Smooth muscle cell (in vitro differentiated cells): ENCODE measurements around the gene TSPEAR. TPM values are rescaled to one million over a fixed set of nuclear protein-coding genes. Genes with fewer than 3 reads are reported as not detected.

Experiments used
- DNase-seq: peaks from one replicate; lab custom pipeline; 2025; ENCODE audit not compliant: unreplicated experiment; lab: John Stamatoyannopoulos, UW
- H2AFZ ChIP-seq: fragments of 200-600 bp; sonication (generic); 2 replicates; pipeline ENCODE4 v1.6.0; 2016; ENCODE audit warnings: antibody characterized with exemption, low read depth, mild to moderate bottlenecking
- H3F3A ChIP-seq: fragments of 200-600 bp; sonication (generic); 2 replicates; pipeline ENCODE4 v1.6.0; 2017; ENCODE audit warnings: antibody characterized with exemption, low read depth
- H3K27ac ChIP-seq: fragments of 200-600 bp; sonication (generic); 2 replicates; pipeline ENCODE4 v1.5.1; 2016; ENCODE audit warnings: low read depth, mild to moderate bottlenecking
- H3K27me3 ChIP-seq: fragments of 200-600 bp; sonication (generic); 2 replicates; pipeline ENCODE4 v1.6.1; 2016; ENCODE audit warnings: low read depth, mild to moderate bottlenecking
- H3K36me3 ChIP-seq: fragments of 200-600 bp; sonication (generic); 2 replicates; pipeline ENCODE4 v1.5.1; 2016; ENCODE audit warnings: low read depth
- H3K4me1 ChIP-seq: fragments of 200-600 bp; sonication (generic); 2 replicates; pipeline ENCODE4 v1.5.1; 2016; ENCODE audit warnings: low read depth
- H3K4me2 ChIP-seq: fragments of 200-600 bp; sonication (generic); 2 replicates; pipeline ENCODE4 v1.6.0; 2016; ENCODE audit warnings: mild to moderate bottlenecking
- H3K4me3 ChIP-seq: fragments of 200-600 bp; sonication (generic); 2 replicates; pipeline ENCODE4 v1.5.1; 2016; ENCODE audit warnings: mild to moderate bottlenecking
- H3K79me2 ChIP-seq: fragments of 200-600 bp; sonication (generic); 2 replicates; pipeline ENCODE4 v1.6.0; 2016; ENCODE audit warnings: low read depth, mild to moderate bottlenecking
- H3K9ac ChIP-seq: fragments of 200-600 bp; sonication (generic); 2 replicates; pipeline ENCODE4 v1.6.0; 2016; ENCODE audit warnings: low read depth
- H3K9me3 ChIP-seq: fragments of 200-600 bp; sonication (generic); replicated peaks from 2 replicates; pipeline ENCODE4 v1.5.1; 2016; ENCODE audit warnings: low read depth
- H4K20me1 ChIP-seq: fragments of 200-600 bp; sonication (generic); 2 replicates; pipeline ENCODE4 v1.6.0; 2016; ENCODE audit warnings: low read depth
- CTCF ChIP-seq: fragments of 200-600 bp; sonication (generic); IDR thresholded peaks from 2 replicates; pipeline ENCODE4 v1.5.1; 2017; ENCODE audit warnings: borderline replicate concordance, mild to moderate bottlenecking, antibody characterized with exemption; ENCODE audit not compliant: insufficient read depth, poor library complexity, severe bottlenecking
- WGBS: methylation state at CpG from one replicate; pipeline ENCODE4 v1.1.7; 2016; ENCODE audit warnings: low lambda C conversion rate; 5-methylcytosine and 5-hydroxymethylcytosine counted together
- polyA plus RNA-seq: library from polyadenylated mRNA; unstranded; fragments of >200 nt; fragmentation: Nextera tagmentation; extraction: Ambion mirVana; gene quantifications from 2 replicates; pipeline ENCODE4 v1.2.1, GENCODE V29; 2016
- total RNA-seq: library from RNA; depleted of rRNA; stranded (reverse); fragments of >200 nt; gene quantifications from 2 replicates; pipeline ENCODE4 v1.2.3, GENCODE V29; 2014

Gene TSPEAR
- total and polyA plus RNA-seq, 2 experiments from 2014 or later, result 0.71 TPM; not detected in 1

GRCh38 chr21:44738621-44739020, 27.2 kb upstream of the TSPEAR start:
- DNase-seq, result no peak
- WGBS, result 92% methylated on average over 3 of the region's 3 CpGs
- no peak for TF ChIP-seq CTCF
- H3K27me3 ChIP-seq, result no peaks in the 10 kb centered on the region
- H3K9ac ChIP-seq, result no peak overlapping the region
- no peak overlapping the region for H3K4me3 ChIP-seq
- no peaks in the 10 kb centered on the region for H3F3A ChIP-seq
- no peaks in the 10 kb centered on the region for H4K20me1 ChIP-seq
- no peaks in the 10 kb centered on the region for H3K79me2 ChIP-seq
- H3K4me1 ChIP-seq, result no peaks in the 10 kb centered on the region
- H3K36me3 ChIP-seq, result no peaks in the 10 kb centered on the region
- H3K27ac ChIP-seq, result no peak overlapping the region
- H3K9me3 ChIP-seq, result peaks cover 4% of the 10 kb centered on the region
- no peak overlapping the region for H2AFZ ChIP-seq
- no peak overlapping the region for H3K4me2 ChIP-seq

DNA sequence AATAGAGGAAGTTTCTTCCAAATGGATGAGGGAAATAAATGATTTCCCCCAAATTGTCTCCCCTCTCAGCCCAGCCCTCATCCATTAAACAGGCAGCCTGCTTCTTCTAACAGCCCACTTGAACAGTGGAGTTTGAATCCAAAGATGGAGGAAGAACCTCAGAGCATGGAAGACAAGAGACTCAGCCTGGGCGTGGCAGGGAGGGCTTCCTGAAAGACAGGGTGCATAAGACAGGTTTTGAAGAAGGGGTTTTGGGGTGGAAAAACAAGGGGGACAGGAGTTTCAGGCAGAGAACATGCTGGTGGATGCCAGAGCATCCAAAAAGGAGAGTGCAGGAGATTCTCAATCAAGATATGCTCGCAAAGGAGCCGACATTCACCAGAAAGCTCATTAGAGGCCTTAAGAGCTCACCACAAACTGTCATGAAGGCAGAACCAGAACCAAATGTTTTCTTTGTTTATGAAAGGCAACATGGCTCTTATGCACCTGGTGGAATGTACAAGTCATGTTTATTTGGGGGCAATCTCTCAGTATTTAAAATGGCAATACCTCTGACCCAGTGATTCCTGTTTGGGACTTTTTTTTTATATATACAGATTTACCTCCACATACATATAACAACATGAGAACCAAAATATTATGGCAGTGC, 26.5 kb upstream of the TSPEAR start:
- Histone ChIP-seq H3K4me2 (no peak overlapping the region), H3K4me3 (no peak overlapping the region), H4K20me1 (no peaks in the 10 kb centered on the region), H2AFZ (no peak overlapping the region), H3K79me2 (no peaks in the 10 kb centered on the region), H3K36me3 (no peaks in the 10 kb centered on the region), H3K4me1 (no peaks in the 10 kb centered on the region), H3K27ac (no peak overlapping the region), H3K27me3 (no peaks in the 10 kb centered on the region), H3K9ac (no peak overlapping the region), H3F3A (no peaks in the 10 kb centered on the region), H3K9me3 (peaks cover 4% of the 10 kb centered on the region)
- no peak for DNase-seq
- TF ChIP-seq CTCF, result no peak
- 77% methylated on average over 3 of the region's 3 CpGs for WGBS

DNA sequence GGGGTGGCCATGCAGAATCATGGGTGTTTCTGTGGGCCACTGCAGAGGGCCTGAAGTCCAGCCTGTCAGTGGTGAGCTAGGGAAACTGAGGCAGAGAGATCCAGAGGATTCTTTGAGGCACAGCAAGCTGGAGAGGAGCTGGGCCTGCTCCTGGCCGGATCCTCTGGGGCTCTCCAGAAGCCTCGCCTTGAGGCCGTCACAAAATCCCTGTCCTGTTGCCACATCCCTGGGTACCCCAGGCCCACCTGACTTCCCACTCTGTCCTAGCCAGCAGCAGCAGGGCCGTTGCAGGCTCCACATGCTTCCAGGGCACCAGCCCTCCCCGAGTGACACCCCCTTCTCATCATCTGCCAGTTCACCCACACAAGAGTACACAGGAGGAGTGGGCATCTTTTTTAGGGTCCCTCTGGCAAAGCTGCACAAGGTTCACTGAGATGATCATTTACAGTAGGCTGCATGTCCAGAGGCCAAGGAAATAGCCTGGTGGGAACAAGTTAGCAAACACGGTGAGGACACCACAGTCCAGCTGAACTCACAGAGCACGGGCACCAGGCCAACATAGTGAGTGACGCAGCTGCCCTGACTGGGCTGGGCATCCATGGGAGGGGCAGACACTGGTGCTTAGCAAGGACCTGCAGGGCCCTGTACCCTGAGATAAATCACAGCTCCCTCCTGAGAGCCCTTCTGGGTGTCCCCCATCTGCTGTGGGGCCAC, 25.1 kb upstream of the TSPEAR start:
- H3K36me3 ChIP-seq, result no peaks in the 10 kb centered on the region
- WGBS, result 92% methylated on average over 8 of the region's 8 CpGs
- H3K79me2 ChIP-seq, result no peaks in the 10 kb centered on the region
- H2AFZ ChIP-seq, result no peak overlapping the region
- H3K4me2 ChIP-seq, result no peak overlapping the region
- H3K4me3 ChIP-seq, result no peak overlapping the region
- no peaks in the 10 kb centered on the region for H3K27me3 ChIP-seq
- TF ChIP-seq CTCF, result no peak
- no peak for DNase-seq
- no peak overlapping the region for H3K9ac ChIP-seq
- no peaks in the 10 kb centered on the region for H3K4me1 ChIP-seq
- H4K20me1 ChIP-seq, result no peaks in the 10 kb centered on the region
- no peak overlapping the region for H3K27ac ChIP-seq
- peaks cover 4% of the 10 kb centered on the region for H3K9me3 ChIP-seq
- no peaks in the 10 kb centered on the region for H3F3A ChIP-seq
